Glomerular endothelial cell (primary cell): ENCODE measurements around the gene LMAN2. TPM values are rescaled to one million over a fixed set of nuclear protein-coding genes. Genes with fewer than 3 reads are reported as not detected.
"Not testable (repeated sequence)": the region's sequence is repeated elsewhere in the genome, so short reads cannot be mapped to it uniquely, and the experiment has no call there.

Experiments
- DNase-seq: peaks from one replicate; pipeline ENCODE4 v3.0.0-alpha.2; 2011; ENCODE audit warnings: low read depth, low spot score; ENCODE audit errors: extremely low read depth
- total RNA-seq: library from RNA; depleted of rRNA; stranded (reverse); fragments of >200 nt; gene quantifications from 2 replicates; pipeline ENCODE4 v1.2.3, GENCODE V29; 2015

The LMAN2 gene
- total RNA-seq, 1 donor from 2014 or later, result 316 TPM

- DNase-seq, result no peak
Observed at GRCh38 chr5:177366528-177367322, 15.3 kb upstream of the LMAN2 start.

DNA sequence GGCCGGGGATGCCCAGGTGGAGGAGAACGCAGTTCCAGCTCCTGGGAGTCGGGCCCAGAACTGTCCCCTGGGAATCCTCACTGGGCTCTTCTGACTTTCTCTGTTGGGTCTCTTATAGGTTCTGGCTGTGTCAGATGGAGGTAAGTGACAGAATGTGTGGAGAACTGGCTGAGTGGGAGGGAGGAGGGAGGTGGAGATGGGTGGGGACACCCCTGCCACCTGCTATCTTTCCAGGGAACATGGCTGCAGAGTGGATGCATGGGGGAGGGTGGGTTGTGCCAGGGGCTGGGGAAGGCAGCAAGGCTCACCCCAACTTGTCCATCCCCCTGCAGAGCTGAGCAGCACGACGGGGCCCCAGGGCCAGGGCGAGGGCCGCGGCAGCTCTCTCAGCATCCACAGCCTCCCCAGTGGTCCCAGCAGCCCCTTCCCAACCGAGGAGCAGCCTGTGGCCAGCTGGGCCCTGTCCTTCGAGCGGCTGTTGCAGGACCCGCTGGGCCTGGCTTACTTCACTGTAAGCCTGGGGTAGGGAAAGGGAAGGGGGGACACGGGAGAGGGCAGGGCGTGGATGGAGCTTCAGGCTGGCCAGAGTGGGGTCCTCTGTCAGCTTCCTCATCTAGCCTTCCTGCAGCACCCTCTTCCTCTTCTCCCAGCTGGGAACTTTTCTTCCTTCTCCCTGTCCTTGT lies 14.5 kb upstream of the LMAN2 start:
- no peak for DNase-seq

DNA sequence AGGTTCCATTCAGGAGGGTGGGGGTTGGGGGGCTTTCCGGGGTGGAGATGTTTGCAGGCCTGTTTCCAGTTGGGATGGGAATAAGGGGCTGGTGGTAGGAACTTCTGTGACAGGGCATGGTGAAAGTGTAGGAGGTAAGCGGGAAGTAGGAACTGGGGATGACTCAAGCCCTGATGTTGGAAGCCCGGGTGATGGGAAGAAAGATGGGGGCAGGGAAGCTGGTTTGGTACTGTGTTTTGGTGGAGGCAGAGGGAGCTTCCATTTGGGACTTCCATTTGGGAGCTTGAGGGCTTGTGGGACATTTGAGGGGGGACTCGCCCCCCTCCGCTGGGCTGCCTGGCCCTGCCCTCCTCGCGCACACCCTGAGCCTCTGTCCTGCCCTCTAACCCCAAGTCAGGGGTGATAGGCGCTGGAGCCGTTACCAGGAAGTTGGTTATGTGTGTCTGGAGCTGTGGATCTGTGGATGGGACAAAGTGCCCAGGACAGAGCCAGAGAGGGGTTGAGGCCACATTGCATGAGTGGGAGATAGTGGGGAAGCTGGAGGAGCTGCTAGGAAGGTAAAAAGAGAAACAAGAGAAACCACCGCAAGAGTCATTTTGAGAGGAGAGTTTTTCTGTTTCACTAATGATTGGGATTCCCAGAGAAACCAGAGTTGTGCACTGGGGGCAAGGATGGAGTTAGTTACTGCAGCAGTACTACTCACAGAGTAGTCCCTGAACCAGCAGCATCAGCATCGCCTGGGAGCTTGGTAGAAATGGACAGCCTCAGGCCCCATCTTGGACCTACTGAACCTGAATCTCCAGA lies 12.9 kb upstream of the LMAN2 start:
- no peak for DNase-seq

DNA sequence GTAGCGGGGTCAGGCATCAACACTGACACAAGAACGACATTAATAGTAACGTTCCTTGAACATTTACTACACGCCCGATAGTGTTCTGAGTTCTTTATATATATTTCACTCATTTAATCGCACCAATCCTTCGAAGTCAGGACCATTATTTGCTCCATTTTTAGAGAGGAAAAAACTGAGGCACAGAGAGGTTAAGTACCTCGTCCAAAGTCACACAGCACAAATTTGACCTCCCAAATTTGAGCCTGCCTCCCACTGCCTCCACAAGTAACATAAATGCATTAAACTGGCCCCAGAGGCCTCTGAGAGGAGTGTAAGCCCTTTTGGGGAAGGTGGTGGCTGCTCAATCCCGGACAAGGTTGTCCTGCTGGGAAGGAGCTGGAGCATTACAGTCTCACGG lies 12.1 kb upstream of the LMAN2 start:
- no peak for DNase-seq

DNA sequence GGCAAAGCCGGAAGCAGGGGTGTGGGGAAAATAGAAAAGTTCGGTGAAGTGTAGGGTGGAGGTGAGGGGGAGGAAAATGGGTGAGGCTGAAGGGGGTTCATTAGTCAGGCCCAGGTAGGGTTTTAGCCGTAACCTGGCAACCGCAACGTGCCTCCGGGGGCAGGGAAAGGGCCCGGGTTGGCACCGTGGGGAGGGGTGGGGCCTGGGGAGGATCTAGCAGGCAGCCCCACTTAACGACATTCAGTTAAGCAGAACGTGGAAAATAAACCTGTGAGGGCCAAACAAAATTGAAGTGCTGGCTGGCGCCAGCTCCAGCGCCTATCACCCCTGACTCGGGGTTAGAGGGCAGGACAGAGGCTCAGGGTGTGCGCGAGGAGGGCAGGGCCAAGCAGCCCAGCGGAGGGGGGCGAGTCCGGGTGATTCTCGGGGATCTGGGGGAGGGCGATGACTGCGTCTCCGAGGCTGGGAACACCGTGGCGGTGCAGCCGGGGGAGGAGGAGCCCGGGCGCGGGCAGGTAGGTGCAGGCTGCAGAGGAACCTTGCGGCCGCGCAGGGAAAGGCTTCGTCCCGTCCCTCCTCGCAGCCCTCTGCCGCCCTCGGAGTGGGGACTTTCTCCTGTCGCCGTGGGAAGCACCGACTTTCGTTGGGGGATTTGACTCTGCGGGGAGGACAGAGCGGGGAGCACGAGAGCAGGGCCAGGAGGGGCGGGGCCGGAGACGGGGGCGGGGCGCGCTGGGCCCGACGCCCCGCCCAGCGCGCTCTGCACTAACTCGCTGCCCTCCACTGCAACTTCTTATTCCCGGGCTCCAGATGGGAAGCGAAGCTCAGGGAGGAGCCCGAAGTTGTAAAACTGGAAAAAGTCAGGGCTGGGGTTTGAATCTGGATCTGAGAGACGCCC lies 11.4 kb upstream of the LMAN2 start:
- no peak for DNase-seq

- DNase-seq, result no peak
Observed at GRCh38 chr5:177362292-177362609, 10.8 kb upstream of the LMAN2 start.

DNA sequence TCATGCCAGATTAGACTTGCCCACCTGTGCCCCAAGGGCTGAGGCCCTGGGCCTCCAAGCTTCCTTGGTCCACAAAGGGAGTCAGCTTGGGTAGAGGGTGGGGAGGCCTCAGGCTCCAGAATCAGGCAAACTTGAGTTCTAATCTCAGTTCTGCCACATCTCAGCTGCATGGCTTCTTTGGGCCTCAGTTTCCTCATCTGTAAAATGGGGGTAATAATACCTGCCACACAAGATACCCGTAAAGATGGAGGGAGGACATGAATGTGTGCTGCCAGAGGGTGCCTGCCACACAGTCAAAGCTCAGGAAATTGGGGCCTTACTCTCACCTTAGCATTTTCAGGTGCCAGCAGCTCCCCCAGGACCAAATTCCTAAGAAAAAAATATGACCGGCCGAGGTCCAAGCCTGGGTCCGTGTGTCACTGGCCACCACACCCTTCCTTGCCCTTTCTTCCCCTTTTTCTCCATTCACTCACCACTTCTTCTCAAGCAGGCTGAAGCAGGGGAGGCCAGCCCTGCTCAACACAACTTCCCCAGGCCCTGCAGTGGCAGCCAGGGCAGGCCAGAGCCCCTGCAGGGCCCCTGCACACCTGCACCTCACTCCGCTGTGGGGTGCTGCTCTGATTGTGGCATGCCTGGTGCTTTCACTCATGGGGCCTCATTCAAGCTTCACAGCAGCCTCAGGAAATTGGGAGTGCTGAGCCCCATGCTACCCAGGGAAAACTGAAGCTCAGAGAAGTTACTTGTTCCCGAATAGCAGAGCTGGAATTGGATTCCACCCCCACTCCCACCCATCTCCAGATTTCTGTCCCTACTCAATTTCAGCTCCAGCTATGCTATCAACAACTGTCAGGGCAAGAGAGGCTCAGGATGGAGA lies 10.2 kb upstream of the LMAN2 start:
- no peak for DNase-seq

- not testable (repeated sequence) for DNase-seq
Observed at GRCh38 chr5:177360740-177361139, 9.3 kb upstream of the LMAN2 start.

- no peak for DNase-seq
Observed at GRCh38 chr5:177359860-177360259, 8.4 kb upstream of the LMAN2 start.

DNA sequence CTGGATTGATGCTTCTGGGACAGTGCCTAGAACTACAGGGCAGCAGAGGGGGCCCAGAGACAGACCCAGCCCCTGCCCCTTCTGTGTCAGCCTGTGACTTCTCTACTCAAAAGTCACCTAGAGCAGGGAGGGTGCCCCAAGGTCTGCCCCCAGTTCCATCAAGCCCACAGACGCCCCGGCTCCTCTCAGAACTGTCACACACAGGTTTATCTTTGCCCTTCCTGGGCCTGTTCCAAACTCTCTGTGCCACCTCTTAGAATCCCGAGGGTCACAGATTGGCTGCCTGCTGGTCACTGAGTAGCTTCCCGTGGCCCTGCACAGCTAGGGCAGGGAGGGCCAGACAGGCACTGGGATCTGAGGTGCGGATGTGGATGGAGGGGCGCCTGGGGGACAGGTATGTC lies 8.0 kb upstream of the LMAN2 start:
- no peak for DNase-seq

- no peak for DNase-seq
Observed at GRCh38 chr5:177358370-177358819, 6.9 kb upstream of the LMAN2 start.

- DNase-seq, result no peak
Observed at GRCh38 chr5:177357459-177358351, 6.2 kb upstream of the LMAN2 start, which contains the start of gene RGS14. TSS of gene RGS14 (plus strand) at chr5:177357924. CDS start at chr5:177358025, 101 bp downstream.

GRCh38 chr5:177357146-177357458 lies 5.6 kb upstream of the LMAN2 start:
- no peak for DNase-seq

DNA sequence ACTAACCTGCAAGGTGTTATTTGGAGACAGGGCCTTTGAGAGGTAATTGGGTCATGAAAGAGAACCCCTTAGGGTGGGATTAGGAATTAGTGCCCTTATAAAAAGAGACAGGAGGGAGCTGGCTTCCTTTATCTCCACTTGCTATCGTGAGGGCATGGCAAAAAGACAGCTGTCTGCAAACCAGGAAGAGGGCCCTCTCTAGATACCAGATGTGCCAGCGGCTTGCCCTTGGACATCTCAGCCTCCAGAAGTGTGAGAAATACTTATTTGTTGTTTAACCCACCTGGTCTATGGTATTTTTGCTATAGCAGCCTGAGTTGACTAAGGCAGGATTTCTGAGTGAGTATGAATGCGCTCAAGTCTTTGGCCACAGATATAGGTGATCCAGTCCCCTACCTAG lies 5.3 kb upstream of the LMAN2 start:
- no peak for DNase-seq

GRCh38 chr5:177355868-177356168 lies 4.3 kb upstream of the LMAN2 start:
- DNase-seq, result no peak

- no peak for DNase-seq
Observed at GRCh38 chr5:177355162-177355867, 3.8 kb upstream of the LMAN2 start.

GRCh38 chr5:177354711-177355110 lies 3.2 kb upstream of the LMAN2 start:
- DNase-seq, result no peak

GRCh38 chr5:177354256-177354655 lies 2.8 kb upstream of the LMAN2 start:
- DNase-seq, result no peak
